HepG2 (cell line): Measurements from ENCODE around the gene ZNF512B. TPM values are rescaled to one million over a fixed set of nuclear protein-coding genes. Genes with fewer than 3 reads are reported as not detected.

Source experiments
- ATRX ChIP-seq: sonication (generic); formaldehyde crosslinking; IDR thresholded peaks from 2 replicates; pipeline ENCODE4 v1.4.0; 2020; ENCODE audit warnings: missing genetic modification reagents, borderline replicate concordance
- EP300 ChIP-seq, 3 experiments: sonication (generic) in 1 of 3; formaldehyde crosslinking in 1 of 3; IDR thresholded peaks; 2 replicates each; pipeline versions ENCODE4 v1.5.1 to v1.6.1; 2011 to 2020; ENCODE audit warnings: low read depth in 2 of 3, low read length in 2 of 3, borderline replicate concordance in 1 of 3, improper control_type of control experiment in 1 of 3, mild to moderate bottlenecking in 1 of 3, missing genetic modification reagents in 1 of 3, moderate library complexity in 1 of 3
- FIP1L1 ChIP-seq: fragments of 200-400 bp; formaldehyde crosslinking; IDR thresholded peaks from 2 replicates; pipeline ENCODE4 v1.6.1; 2018; ENCODE audit warnings: low read depth, mild to moderate bottlenecking, low read length, moderate library complexity, borderline replicate concordance; ENCODE audit not compliant: insufficient read depth
- HMG20B ChIP-seq: conservative IDR thresholded peaks from 2 replicates; pipeline ENCODE4 v1.6.1; 2016; ENCODE audit warnings: missing genetic modification reagents, missing compliant biosample characterization
- IRF2 ChIP-seq: IDR thresholded peaks from 2 replicates; pipeline ENCODE4 v1.6.1; 2018; ENCODE audit warnings: missing genetic modification reagents, missing compliant biosample characterization
- KAT8 ChIP-seq: IDR thresholded peaks from 2 replicates; pipeline ENCODE4 v1.6.1; 2016; ENCODE audit warnings: missing genetic modification reagents, missing compliant biosample characterization
- MATR3 ChIP-seq: sonication (generic); formaldehyde crosslinking; IDR thresholded peaks from 2 replicates; pipeline ENCODE4 v1.4.0; 2020; ENCODE audit warnings: missing genetic modification reagents
- MBNL3 ChIP-seq: fragments of 250-450 bp; sonication (Bioruptor Pico); conservative IDR thresholded peaks from 2 replicates; pipeline ENCODE4 v1.8.0; 2022; ENCODE audit warnings: mild to moderate bottlenecking, inconsistent platforms
- MYNN ChIP-seq: sonication (generic); formaldehyde crosslinking; IDR thresholded peaks from 2 replicates; pipeline ENCODE4 v1.4.0; 2020; ENCODE audit warnings: mild to moderate bottlenecking, low read depth, missing genetic modification reagents
- PAX8 ChIP-seq: sonication (generic); formaldehyde crosslinking; IDR thresholded peaks from 2 replicates; pipeline ENCODE4 v1.8.0; 2022; ENCODE audit warnings: mild to moderate bottlenecking, missing genetic modification reagents, borderline replicate concordance
- PRMT3 ChIP-seq: sonication (generic); formaldehyde crosslinking; IDR thresholded peaks from 2 replicates; pipeline ENCODE4 v1.8.1; 2022; ENCODE audit warnings: low read depth, mild to moderate bottlenecking, moderate library complexity, missing genetic modification reagents, borderline replicate concordance
- SPEN ChIP-seq: sonication (generic); formaldehyde crosslinking; IDR thresholded peaks from 2 replicates; pipeline ENCODE4 v1.5.1; 2020; ENCODE audit warnings: low read depth, mild to moderate bottlenecking, missing genetic modification reagents
- TBP ChIP-seq: sonication (generic); formaldehyde crosslinking; IDR thresholded peaks from 2 replicates; pipeline ENCODE4 v1.5.0; 2020; ENCODE audit warnings: missing genetic modification reagents
- ZFP1 ChIP-seq: IDR thresholded peaks from 2 replicates; pipeline ENCODE4 v1.6.1; 2016
- ZKSCAN1 ChIP-seq: fragments of 150-350 bp; IDR thresholded peaks from 2 replicates; pipeline ENCODE4 v1.6.1; 2014; ENCODE audit warnings: low read length
- ZNF468 ChIP-seq: sonication (generic); formaldehyde crosslinking; IDR thresholded peaks from 2 replicates; pipeline ENCODE4 v1.8.0; 2022; ENCODE audit warnings: mild to moderate bottlenecking, moderate library complexity, missing genetic modification reagents
- ZNF850 ChIP-seq: sonication (generic); formaldehyde crosslinking; conservative IDR thresholded peaks from 2 replicates; pipeline ENCODE4 v1.9.0; 2021; ENCODE audit warnings: mild to moderate bottlenecking, missing genetic modification reagents
- polyA plus RNA-seq, 8 experiments: library from polyadenylated mRNA; depleted of rRNA in 3 of 8; stranded (reverse) in 7 of 8; unstranded in 1 of 8; fragments of >200 nt; fragmentation: Illumina TruSeq in 4 of 8; extraction: Trizol in 4 of 8; gene quantifications; 2 replicates each; pipeline versions ENCODE4 v1.2.1 to v1.2.3, GENCODE V29; 2011 to 2016; ENCODE audit warnings: low read depth in 4 of 8, missing spikeins in 1 of 8, mixed read lengths in 1 of 8; ENCODE audit not compliant: insufficient read depth in 1 of 8
- total RNA-seq, 5 experiments: library from RNA; depleted of rRNA; stranded (reverse); fragments of >200 nt; fragmentation: Illumina TruSeq; extraction: Trizol; gene quantifications; 2 replicates each; pipeline ENCODE4 v1.2.3, GENCODE V29; 2016; ENCODE audit warnings: low read depth in 1 of 5
- TF ChIP-seq, protein P1 (sequence below): sonication (generic); formaldehyde crosslinking; IDR thresholded peaks from 2 replicates; pipeline ENCODE4 v1.4.0; 2020; ENCODE audit warnings: low read depth, missing genetic modification reagents
- TF ChIP-seq, protein P2 (sequence below): sonication (generic); formaldehyde crosslinking; IDR thresholded peaks from 2 replicates; pipeline ENCODE4 v1.4.0; 2020; ENCODE audit warnings: missing genetic modification reagents
- TF ChIP-seq, protein P3 (sequence below): sonication (generic); formaldehyde crosslinking; IDR thresholded peaks from 2 replicates; pipeline ENCODE4 v1.4.0; 2020; ENCODE audit warnings: mild to moderate bottlenecking, missing genetic modification reagents

Gene ZNF512B
- total and polyA plus RNA-seq, 2 of the 13 experiments (the other 11 are each of a cell fraction or from before 2014, with no cell fraction given), result 11.5 to 30.6 TPM

DNA sequence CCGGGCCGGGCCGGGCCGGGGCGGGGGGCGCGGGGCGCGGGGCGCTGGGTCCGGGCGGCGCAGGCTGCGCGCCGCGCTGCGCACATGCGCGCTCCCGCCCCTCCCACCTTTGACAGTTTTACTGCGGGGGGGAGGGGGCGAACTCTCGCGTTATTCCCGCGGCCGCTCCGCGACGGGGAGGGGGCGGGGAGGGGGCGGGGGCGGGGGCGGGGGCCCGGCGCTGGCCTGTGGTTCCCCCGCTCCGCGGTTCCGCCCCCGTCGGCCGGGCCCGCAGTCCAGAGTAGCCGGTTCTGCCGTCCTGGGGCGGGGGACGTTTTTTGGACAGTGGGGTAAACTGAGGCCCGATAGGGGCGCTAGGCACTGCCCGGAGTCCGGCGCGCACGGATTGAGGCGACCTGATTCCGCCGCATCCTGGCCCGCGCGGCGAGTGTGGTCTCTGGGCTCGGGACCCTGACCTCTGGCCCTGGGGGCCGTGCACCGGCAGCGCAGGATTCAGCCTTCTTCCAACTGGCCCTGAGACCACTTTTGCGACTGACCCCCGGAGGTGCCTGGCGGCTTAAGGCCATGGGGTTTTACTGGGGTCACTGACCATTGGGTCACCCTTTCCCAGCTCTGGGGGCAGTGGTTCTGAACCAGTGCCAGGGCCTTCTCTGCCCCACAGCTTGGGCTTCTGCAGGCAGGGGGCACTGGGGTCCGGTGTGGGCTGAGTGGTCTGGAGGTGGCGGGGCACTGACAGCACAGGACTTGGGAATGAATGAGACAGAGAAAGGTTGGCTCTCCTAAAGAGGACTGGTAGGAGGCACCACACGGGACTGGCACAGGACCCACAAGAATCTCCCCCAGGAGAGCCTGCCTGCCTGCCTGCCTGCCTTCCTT is at the start of gene ZNF512B (continued):
- no peak for TF ChIP-seq ZNF850
- TF ChIP-seq IRF2, result no peak
- TF ChIP-seq SPEN (CRISPR knock-in tag), result peak; percentile 38; the same call in 1 of the 2 replicates
- TF ChIP-seq, protein P1, sequence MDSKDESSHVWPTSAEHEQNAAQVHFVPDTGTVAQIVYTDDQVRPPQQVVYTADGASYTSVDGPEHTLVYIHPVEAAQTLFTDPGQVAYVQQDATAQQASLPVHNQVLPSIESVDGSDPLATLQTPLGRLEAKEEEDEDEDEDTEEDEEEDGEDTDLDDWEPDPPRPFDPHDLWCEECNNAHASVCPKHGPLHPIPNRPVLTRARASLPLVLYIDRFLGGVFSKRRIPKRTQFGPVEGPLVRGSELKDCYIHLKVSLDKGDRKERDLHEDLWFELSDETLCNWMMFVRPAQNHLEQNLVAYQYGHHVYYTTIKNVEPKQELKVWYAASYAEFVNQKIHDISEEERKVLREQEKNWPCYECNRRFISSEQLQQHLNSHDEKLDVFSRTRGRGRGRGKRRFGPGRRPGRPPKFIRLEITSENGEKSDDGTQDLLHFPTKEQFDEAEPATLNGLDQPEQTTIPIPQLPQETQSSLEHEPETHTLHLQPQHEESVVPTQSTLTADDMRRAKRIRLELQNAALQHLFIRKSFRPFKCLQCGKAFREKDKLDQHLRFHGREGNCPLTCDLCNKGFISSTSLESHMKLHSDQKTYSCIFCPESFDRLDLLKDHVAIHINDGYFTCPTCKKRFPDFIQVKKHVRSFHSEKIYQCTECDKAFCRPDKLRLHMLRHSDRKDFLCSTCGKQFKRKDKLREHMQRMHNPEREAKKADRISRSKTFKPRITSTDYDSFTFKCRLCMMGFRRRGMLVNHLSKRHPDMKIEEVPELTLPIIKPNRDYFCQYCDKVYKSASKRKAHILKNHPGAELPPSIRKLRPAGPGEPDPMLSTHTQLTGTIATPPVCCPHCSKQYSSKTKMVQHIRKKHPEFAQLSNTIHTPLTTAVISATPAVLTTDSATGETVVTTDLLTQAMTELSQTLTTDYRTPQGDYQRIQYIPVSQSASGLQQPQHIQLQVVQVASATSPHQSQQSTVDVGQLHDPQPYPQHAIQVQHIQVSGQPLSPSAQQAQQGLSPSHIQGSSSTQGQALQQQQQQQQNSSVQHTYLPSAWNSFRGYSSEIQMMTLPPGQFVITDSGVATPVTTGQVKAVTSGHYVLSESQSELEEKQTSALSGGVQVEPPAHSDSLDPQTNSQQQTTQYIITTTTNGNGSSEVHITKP (CRISPR knock-in tag), result 0 out of 2 replicates have a peak, but pooled peaks have one; percentile 27
- TF ChIP-seq ZKSCAN1, result no peak
- TF ChIP-seq, protein P2, sequence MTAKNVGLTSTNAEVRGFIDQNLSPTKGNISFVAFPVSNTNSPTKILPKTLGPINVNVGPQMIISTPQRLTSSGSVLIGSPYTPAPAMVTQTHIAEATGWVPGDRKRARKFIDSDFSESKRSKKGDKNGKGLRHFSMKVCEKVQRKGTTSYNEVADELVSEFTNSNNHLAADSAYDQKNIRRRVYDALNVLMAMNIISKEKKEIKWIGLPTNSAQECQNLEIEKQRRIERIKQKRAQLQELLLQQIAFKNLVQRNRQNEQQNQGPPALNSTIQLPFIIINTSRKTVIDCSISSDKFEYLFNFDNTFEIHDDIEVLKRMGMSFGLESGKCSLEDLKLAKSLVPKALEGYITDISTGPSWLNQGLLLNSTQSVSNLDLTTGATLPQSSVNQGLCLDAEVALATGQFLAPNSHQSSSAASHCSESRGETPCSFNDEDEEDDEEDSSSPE (CRISPR knock-in tag), result no peak
- TF ChIP-seq PRMT3 (CRISPR knock-in tag), result no peak
- TF ChIP-seq MBNL3 (CRISPR knock-in tag), result no peak
- TF ChIP-seq, protein P3, sequence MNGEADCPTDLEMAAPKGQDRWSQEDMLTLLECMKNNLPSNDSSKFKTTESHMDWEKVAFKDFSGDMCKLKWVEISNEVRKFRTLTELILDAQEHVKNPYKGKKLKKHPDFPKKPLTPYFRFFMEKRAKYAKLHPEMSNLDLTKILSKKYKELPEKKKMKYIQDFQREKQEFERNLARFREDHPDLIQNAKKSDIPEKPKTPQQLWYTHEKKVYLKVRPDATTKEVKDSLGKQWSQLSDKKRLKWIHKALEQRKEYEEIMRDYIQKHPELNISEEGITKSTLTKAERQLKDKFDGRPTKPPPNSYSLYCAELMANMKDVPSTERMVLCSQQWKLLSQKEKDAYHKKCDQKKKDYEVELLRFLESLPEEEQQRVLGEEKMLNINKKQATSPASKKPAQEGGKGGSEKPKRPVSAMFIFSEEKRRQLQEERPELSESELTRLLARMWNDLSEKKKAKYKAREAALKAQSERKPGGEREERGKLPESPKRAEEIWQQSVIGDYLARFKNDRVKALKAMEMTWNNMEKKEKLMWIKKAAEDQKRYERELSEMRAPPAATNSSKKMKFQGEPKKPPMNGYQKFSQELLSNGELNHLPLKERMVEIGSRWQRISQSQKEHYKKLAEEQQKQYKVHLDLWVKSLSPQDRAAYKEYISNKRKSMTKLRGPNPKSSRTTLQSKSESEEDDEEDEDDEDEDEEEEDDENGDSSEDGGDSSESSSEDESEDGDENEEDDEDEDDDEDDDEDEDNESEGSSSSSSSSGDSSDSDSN (CRISPR knock-in tag), result peak; percentile 62; the same call in 1 of the 2 replicates
- 0 out of 2 replicates have a peak, but pooled peaks have one; percentile 25 for TF ChIP-seq PAX8
- no peak for TF ChIP-seq ZFP1
- no peak for TF ChIP-seq ZNF468 (CRISPR knock-in tag)
- TF ChIP-seq KAT8, result peak; percentile 54; the same call in 1 of the 2 replicates
- no peak for TF ChIP-seq EP300 (IDR thresholded peaks at IDR 0.05; ENCODE audit: low read depth in 2 of 2, low read length in 2 of 2)
- no peak; the same call in 1 of the 2 replicates for TF ChIP-seq EP300 (CRISPR knock-in tag; IDR thresholded peaks at IDR 0.05; ENCODE audit: borderline replicate concordance)
- peak; percentile 82; the same call in 1 of the 2 replicates for TF ChIP-seq TBP (CRISPR knock-in tag)
- no peak for TF ChIP-seq MATR3 (CRISPR knock-in tag)
- no peak for TF ChIP-seq HMG20B (CRISPR knock-in tag)
- TF ChIP-seq ATRX (CRISPR knock-in tag), result no peak
- no peak for TF ChIP-seq FIP1L1
- TF ChIP-seq MYNN (CRISPR knock-in tag), result peak; percentile 91; the same call in 1 of the 2 replicates
